GM19238 (cell line): ENCODE results near the gene ANKRD65.
"Not testable (repeated sequence)": the region's sequence is repeated elsewhere in the genome, so short reads cannot be mapped to it uniquely, and the experiment has no call there.

Experiments
- DNase-seq: peaks from one replicate; pipeline ENCODE4 v3.0.0; 2011; ENCODE audit warnings: low spot score; ENCODE audit not compliant: insufficient read length

The ANKRD65 gene

DNA sequence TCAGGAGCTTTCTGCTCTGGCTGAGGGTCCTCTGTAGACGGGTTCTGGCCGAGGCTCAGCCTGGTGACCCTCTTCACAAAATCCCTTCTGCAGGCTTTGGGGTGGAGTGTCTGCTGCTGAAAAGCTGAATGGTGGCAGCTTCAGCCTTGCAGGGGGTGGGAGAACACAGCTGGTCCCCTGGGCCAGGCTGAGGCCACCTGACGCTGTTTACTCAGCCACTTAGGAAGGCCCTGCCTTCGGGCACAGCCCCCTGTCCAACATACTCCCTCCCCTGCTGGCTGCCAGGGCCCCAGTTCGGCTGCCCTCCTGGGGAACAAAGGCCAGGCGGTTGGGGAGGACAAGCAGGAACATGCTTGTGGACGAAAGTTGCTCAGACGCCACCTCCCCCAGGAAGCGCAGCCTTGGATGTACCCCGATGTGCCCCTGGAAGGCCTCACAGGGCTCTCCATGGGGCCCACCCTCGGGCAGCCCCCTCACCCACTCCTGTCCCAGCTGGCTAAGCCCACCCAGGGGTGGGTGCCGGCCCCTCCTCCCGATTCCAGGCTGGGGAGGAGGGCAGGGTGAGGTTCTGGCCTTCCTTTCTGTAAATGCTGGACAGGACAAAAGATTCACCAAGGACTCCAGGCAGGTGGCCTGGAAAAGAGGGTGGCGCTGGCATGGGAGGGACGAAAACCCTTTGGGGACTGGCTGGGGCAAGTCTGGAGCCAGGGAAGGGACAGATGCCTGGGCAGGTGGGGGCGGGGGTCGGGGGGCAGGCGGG, at the start of gene ANKRD65:
Gene ANKRD65, minus strand, starts transcription at position 130 of the 760 bp plus-strand sequence. CDS start 271 bp downstream, outside the sequence.
- DNase-seq, result no peak

GRCh38 chr1:1468196-1468985, 47.3 kb upstream of the ANKRD65 start:
- not testable (repeated sequence) for DNase-seq

GRCh38 chr1:1463312-1463711, 42.2 kb upstream of the ANKRD65 start:
- no peak for DNase-seq

GRCh38 chr1:1462318-1462966, 41.4 kb upstream of the ANKRD65 start:
- no peak for DNase-seq

GRCh38 chr1:1461721-1462317, 40.7 kb upstream of the ANKRD65 start:
- DNase-seq, result no peak

- no peak for DNase-seq
Observed at GRCh38 chr1:1460540-1461130, 39.6 kb upstream of the ANKRD65 start.

- DNase-seq, result not testable (repeated sequence)
Observed at GRCh38 chr1:1459711-1460110, 38.6 kb upstream of the ANKRD65 start.

- DNase-seq, result not testable (repeated sequence)
Observed at GRCh38 chr1:1459156-1459555, 38.1 kb upstream of the ANKRD65 start.

- DNase-seq, result not testable (repeated sequence)
Observed at GRCh38 chr1:1456683-1457255, 35.7 kb upstream of the ANKRD65 start.

- DNase-seq, result not testable (repeated sequence)
Observed at GRCh38 chr1:1455934-1456333, 34.9 kb upstream of the ANKRD65 start.

GRCh38 chr1:1455366-1455884, 34.3 kb upstream of the ANKRD65 start:
- DNase-seq, result no peak

DNA sequence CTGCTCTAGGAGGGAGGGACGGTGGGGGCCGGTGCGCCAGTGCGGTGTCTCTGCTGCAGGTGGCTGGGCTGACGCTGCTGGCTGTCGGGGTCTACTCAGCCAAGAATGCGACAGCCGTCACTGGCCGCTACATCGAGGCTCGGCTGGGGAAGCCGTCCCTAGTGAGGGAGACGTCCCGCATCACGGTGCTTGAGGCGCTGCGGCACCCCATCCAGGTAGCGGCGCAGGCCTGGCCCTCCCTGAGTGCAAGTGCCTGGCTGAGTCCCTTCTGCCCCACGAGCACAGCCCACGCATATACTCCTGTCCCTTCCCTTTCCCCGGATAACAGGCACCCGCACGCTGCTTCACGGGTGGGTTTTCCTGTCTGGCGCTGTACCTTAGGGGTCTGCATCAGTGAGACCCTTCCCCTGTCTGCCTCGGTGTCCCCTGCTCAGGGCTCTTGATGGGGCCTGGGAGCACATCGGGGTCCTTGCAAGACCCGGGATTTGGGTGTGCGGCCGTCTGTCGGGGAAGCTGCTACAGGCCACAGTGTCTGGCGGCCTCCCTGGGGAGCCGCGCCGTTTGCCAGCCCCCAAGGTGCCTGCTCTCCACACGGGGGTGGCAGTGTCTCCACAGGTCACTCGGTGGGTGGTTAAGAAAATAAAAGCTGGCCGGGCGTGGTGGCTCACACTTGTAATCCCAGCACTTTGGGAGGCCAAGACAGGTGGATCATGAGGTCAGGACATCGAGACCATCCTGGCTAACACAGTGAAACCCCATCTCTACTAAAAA, 33.4 kb upstream of the ANKRD65 start:
- DNase-seq, result not testable (repeated sequence)

- DNase-seq, result no peak
Observed at GRCh38 chr1:1452882-1453281, 31.8 kb upstream of the ANKRD65 start.

- not testable (repeated sequence) for DNase-seq
Observed at GRCh38 chr1:1452365-1452739, 31.3 kb upstream of the ANKRD65 start.

GRCh38 chr1:1451696-1452364, 30.8 kb upstream of the ANKRD65 start:
- no peak for DNase-seq

GRCh38 chr1:1450616-1451015, 29.5 kb upstream of the ANKRD65 start:
- DNase-seq, result not testable (repeated sequence)

DNA sequence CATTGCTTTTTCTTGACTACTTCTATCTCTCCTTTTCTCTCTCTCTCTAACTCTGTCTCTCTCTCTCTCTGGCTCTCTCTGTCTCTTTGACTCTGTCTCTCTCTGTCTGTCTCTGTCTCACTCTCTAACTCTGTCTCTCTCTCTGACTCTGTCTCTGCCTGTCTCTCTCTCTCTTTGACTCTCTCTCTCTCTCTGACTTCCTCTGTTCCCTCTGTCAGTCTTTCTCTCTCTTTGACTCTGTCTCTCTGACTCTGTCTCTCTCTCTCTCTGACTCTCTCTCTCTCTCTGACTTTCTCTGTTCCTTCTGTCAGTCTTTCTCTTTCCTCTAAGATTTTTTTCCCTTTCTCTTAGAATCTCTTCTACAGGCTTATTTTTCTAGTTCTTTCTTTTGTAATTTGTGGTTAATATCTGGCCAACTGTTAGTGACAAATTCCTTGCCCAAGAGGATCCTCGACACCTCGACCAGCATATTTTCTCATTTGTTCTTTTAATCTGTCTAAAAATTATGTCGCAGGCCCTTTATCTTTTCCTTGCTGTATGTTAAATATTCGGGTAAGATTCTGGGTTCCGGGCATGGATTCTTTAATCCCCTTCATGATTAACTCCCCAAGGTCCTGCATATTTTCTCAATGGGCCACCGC, 28.1 kb upstream of the ANKRD65 start, which contains the start of gene ATAD3C:
Gene ATAD3C, plus strand, starts transcription at position 591 of the 641 bp plus-strand sequence. CDS start 995 bp downstream, outside the sequence.
- no peak for DNase-seq

- not testable (repeated sequence) for DNase-seq
Observed at GRCh38 chr1:1446631-1447030, 25.6 kb upstream of the ANKRD65 start.
